ENCODE measurements around the gene SYT1.

Gene SYT1

GRCh38 chr12:79252358-79253075 is 387.9 kb downstream of the SYT1 start:
- H3K27ac ChIP-seq, result no peak overlapping the region
- no peak overlapping the region for H3K4me3 ChIP-seq

- Histone ChIP-seq H3K4me3 (no peak overlapping the region), H3K27ac (no peak overlapping the region)
These were observed 390.7 kb downstream of the SYT1 start for GRCh38 chr12:79255288-79255687.

GRCh38 chr12:79260923-79261322 is 396.3 kb downstream of the SYT1 start:
- H3K27ac ChIP-seq, result no peak overlapping the region
- H3K4me3 ChIP-seq, result no peak overlapping the region

- Histone ChIP-seq H3K4me3 (no peak overlapping the region), H3K27ac (no peak overlapping the region)
These were observed 398.4 kb downstream of the SYT1 start for GRCh38 chr12:79262938-79263337.

GRCh38 chr12:79266343-79267144 is 402.0 kb downstream of the SYT1 start:
- H3K27ac ChIP-seq, result no peak overlapping the region
- no peak overlapping the region for H3K4me3 ChIP-seq

- no peak overlapping the region for H3K4me3 ChIP-seq
These were observed 403.0 kb downstream of the SYT1 start for GRCh38 chr12:79267580-79267979.

GRCh38 chr12:79274501-79275064 is 410.0 kb downstream of the SYT1 start:
- Histone ChIP-seq H3K4me3 (no peak overlapping the region), H3K27ac (no peak overlapping the region)

More at GRCh38 chr12:79267580-79267979, 403.0 kb downstream of the SYT1 start:
- no peak overlapping the region for H3K27ac ChIP-seq

GRCh38 chr12:79275631-79276030 is 411.1 kb downstream of the SYT1 start:
- Histone ChIP-seq H3K27ac (no peak overlapping the region), H3K4me3 (no peak overlapping the region)

- H3K27ac ChIP-seq, result no peak overlapping the region
- no peak overlapping the region for H3K4me3 ChIP-seq
These were observed 418.8 kb downstream of the SYT1 start for GRCh38 chr12:79283364-79283763.

- Histone ChIP-seq H3K4me3 (no peak overlapping the region), H3K27ac (no peak overlapping the region)
These were observed 424.3 kb downstream of the SYT1 start for GRCh38 chr12:79288911-79289310.

- H3K27ac ChIP-seq, result no peak overlapping the region
These were observed 427.1 kb downstream of the SYT1 start for GRCh38 chr12:79291711-79292110.

GRCh38 chr12:79294590-79294989 is 430.0 kb downstream of the SYT1 start:
- Histone ChIP-seq H3K27ac (no peak overlapping the region), H3K4me3 (no peak overlapping the region)

More at GRCh38 chr12:79291711-79292110, 427.1 kb downstream of the SYT1 start:
- H3K4me3 ChIP-seq, result no peak overlapping the region

- Histone ChIP-seq H3K4me3 (no peak overlapping the region), H3K27ac (no peak overlapping the region)
These were observed 431.0 kb downstream of the SYT1 start for GRCh38 chr12:79295572-79295971.

GRCh38 chr12:79296133-79296532 is 431.6 kb downstream of the SYT1 start:
- Histone ChIP-seq H3K4me3 (no peak overlapping the region), H3K27ac (no peak overlapping the region)

GRCh38 chr12:79296871-79297270 is 432.3 kb downstream of the SYT1 start:
- H3K27ac ChIP-seq, result no peak overlapping the region
- H3K4me3 ChIP-seq, result no peak overlapping the region

GRCh38 chr12:79298506-79298905 is 433.9 kb downstream of the SYT1 start:
- Histone ChIP-seq H3K27ac (no peak overlapping the region), H3K4me3 (no peak overlapping the region)

GRCh38 chr12:79299447-79300198 is 435.0 kb downstream of the SYT1 start:
- H3K27ac ChIP-seq, result no peak overlapping the region

GRCh38 chr12:79300199-79300568 is 435.6 kb downstream of the SYT1 start:
- H3K27ac ChIP-seq, result no peak overlapping the region
- no peak overlapping the region for H3K4me3 ChIP-seq

More at GRCh38 chr12:79299447-79300198, 435.0 kb downstream of the SYT1 start:
- no peak overlapping the region for H3K4me3 ChIP-seq

- H3K27ac ChIP-seq, result no peak overlapping the region
- no peak overlapping the region for H3K4me3 ChIP-seq
These were observed 436.6 kb downstream of the SYT1 start for GRCh38 chr12:79301181-79301580.

- no peak overlapping the region for H3K4me3 ChIP-seq
- peak overlapping the region in 1 of 21 experiments; percentile 34 for H3K27ac ChIP-seq
These were observed 437.7 kb downstream of the SYT1 start for GRCh38 chr12:79302162-79302814.

Data from skin epidermis (tissue), 12 donors.